ENCODE measurements around the gene L1TD1. TPM values are rescaled to one million over a fixed set of nuclear protein-coding genes. Genes with fewer than 3 reads are reported as not detected.

The L1TD1 gene
- total RNA-seq, 1 donor from 2014 or later = 5.5 TPM

DNA sequence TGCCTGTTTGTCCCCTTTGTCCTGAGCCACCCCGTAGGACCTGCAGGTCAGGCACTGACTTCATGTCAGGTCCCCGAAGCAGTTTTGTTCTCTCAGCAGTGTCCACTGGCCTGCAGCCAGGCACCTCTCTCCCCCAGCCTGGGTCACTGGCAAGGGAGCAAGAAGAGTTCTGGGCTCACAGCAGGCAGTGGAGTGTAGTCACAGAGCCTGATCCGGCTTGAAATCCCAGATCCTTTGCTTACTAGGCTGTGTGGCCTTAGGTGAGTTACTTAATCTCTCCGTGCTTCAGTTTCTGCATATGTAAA lies 34.2 kb downstream of the L1TD1 start:
- TF ChIP-seq, protein P1, sequence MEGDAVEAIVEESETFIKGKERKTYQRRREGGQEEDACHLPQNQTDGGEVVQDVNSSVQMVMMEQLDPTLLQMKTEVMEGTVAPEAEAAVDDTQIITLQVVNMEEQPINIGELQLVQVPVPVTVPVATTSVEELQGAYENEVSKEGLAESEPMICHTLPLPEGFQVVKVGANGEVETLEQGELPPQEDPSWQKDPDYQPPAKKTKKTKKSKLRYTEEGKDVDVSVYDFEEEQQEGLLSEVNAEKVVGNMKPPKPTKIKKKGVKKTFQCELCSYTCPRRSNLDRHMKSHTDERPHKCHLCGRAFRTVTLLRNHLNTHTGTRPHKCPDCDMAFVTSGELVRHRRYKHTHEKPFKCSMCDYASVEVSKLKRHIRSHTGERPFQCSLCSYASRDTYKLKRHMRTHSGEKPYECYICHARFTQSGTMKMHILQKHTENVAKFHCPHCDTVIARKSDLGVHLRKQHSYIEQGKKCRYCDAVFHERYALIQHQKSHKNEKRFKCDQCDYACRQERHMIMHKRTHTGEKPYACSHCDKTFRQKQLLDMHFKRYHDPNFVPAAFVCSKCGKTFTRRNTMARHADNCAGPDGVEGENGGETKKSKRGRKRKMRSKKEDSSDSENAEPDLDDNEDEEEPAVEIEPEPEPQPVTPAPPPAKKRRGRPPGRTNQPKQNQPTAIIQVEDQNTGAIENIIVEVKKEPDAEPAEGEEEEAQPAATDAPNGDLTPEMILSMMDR (IDR thresholded peaks at IDR 0.05; ENCODE audit: unreplicated experiment) = no peak
- peak overlapping the region; percentile 61 for H3K27ac Mint-ChIP-seq
- no peak overlapping the region for H3K4me3 Mint-ChIP-seq
- no peaks in the 10 kb centered on the region for H3K27me3 Mint-ChIP-seq (ENCODE audit: low read depth)
- DNase-seq (ENCODE audit: low spot score in 2 of 2, unreplicated experiment in 2 of 2) = no peak
- H3K9me3 Mint-ChIP-seq = no peaks in the 10 kb centered on the region
- H3K4me1 Mint-ChIP-seq = peaks cover 27% of the 10 kb centered on the region
- H3K36me3 Mint-ChIP-seq = peaks cover 5% of the 10 kb centered on the region

DNA sequence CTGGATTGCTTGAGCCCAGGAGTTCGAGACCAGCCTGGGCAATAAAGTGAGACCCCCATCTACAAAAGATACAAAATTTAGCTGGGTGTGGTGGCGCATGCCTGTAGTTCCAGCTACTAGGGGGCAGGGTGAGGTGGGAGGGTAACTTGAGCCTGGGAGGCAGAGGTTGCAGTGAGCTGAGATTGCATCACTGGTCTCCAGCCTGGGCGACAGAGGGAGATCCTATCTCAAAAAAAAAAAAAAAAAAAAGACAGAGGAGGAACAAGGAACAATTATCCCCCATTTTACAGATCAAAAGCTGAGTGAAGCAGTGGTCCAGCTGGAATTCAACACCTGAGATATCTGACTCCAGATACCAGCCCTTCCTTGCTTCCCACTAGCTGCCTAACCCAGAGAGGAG lies 34.8 kb downstream of the L1TD1 start:
- no peak overlapping the region for H3K4me3 Mint-ChIP-seq
- TF ChIP-seq, protein P1 (IDR thresholded peaks at IDR 0.05; ENCODE audit: unreplicated experiment) = no peak
- no peak overlapping the region for H3K27ac Mint-ChIP-seq
- H3K9me3 Mint-ChIP-seq = no peaks in the 10 kb centered on the region
- DNase-seq (ENCODE audit: low spot score in 2 of 2, unreplicated experiment in 2 of 2) = no peak
- H3K4me1 Mint-ChIP-seq = peaks cover 34% of the 10 kb centered on the region
- peaks cover 5% of the 10 kb centered on the region for H3K36me3 Mint-ChIP-seq
- H3K27me3 Mint-ChIP-seq (ENCODE audit: low read depth) = no peaks in the 10 kb centered on the region

DNA sequence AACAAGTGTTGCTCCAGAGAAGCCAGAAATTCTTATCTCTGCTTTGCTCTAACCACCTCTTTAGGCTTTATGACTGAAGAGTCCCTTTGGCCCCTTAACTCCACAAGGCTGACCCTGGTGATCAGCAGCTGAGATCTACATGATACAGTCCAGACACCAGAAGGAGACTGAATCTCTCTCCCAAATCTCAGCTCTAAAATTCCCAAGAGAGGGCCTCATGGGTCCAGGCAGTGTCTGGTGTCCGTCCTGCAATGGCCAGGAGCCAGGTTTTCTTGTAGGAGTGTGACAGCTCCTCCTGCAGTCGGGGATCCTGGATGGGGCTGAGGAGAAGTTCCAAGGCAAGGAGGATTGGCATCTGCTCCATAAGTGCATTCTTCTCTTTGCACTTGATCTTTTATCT lies 35.3 kb downstream of the L1TD1 start:
- H3K9me3 Mint-ChIP-seq = no peaks in the 10 kb centered on the region
- no peak for DNase-seq (ENCODE audit: low spot score in 2 of 2, unreplicated experiment in 2 of 2)
- TF ChIP-seq, protein P1 (IDR thresholded peaks at IDR 0.05; ENCODE audit: unreplicated experiment) = no peak
- H3K27ac Mint-ChIP-seq = peak overlapping the region; percentile 39
- no peak overlapping the region for H3K4me3 Mint-ChIP-seq
- H3K4me1 Mint-ChIP-seq = peaks cover 34% of the 10 kb centered on the region
- peaks cover 5% of the 10 kb centered on the region for H3K36me3 Mint-ChIP-seq
- H3K27me3 Mint-ChIP-seq (ENCODE audit: low read depth) = no peaks in the 10 kb centered on the region

DNA sequence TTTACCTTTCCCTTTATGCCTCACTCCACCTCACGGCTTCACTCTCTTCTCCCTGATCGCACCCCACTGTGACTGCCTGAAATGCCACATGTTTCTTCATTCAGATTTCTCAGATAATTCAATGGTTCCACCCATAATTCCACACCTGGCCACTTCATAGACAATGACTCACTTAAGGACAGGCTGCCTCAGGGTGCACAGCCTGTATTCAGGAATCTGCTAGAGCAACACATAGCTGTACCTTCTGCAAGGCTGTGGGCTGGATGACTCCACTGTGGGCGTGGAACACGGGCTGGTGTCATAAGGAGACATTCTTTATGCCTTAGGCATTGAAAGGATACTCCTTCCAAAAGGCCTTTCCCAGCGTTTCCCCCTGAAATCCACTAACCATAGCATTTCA lies 36.1 kb downstream of the L1TD1 start:
- DNase-seq (ENCODE audit: low spot score in 2 of 2, unreplicated experiment in 2 of 2) = no peak
- Mint-ChIP-seq H3K9me3 (no peaks in the 10 kb centered on the region), H3K36me3 (peaks cover 5% of the 10 kb centered on the region), H3K4me3 (no peak overlapping the region), H3K27me3 (ENCODE audit: low read depth) (no peaks in the 10 kb centered on the region), H3K27ac (no peak overlapping the region), H3K4me1 (peaks cover 34% of the 10 kb centered on the region)
- TF ChIP-seq, protein P1 (IDR thresholded peaks at IDR 0.05; ENCODE audit: unreplicated experiment) = no peak

DNA sequence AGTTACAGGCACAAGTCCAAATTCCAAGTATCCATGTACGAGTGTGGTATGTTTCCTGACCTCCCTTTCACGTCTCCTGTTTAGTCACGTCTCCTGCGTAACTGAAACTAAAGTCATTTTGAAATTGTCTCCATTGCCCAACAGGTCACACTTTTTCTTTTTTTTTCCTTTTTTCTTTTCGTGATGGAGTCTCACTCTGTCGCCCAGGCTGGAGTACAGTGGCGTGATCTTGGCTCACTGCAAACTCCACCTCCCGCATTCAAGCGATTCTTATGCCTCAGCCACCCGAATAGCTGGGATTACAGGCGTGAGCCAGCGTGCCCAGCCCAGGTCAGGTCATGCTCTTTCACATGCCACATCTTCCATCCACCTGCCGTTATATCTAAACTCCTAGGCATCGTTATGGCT lies 38.2 kb downstream of the L1TD1 start:
- TF ChIP-seq, protein P1 (IDR thresholded peaks at IDR 0.05; ENCODE audit: unreplicated experiment) = no peak
- DNase-seq (ENCODE audit: low spot score in 2 of 2, unreplicated experiment in 2 of 2) = no peak
- H3K27ac Mint-ChIP-seq = no peak overlapping the region
- no peaks in the 10 kb centered on the region for H3K27me3 Mint-ChIP-seq (ENCODE audit: low read depth)
- peaks cover 7% of the 10 kb centered on the region for H3K36me3 Mint-ChIP-seq
- no peak overlapping the region for H3K4me3 Mint-ChIP-seq
- H3K4me1 Mint-ChIP-seq = peaks cover 43% of the 10 kb centered on the region
- H3K9me3 Mint-ChIP-seq = no peaks in the 10 kb centered on the region

DNA sequence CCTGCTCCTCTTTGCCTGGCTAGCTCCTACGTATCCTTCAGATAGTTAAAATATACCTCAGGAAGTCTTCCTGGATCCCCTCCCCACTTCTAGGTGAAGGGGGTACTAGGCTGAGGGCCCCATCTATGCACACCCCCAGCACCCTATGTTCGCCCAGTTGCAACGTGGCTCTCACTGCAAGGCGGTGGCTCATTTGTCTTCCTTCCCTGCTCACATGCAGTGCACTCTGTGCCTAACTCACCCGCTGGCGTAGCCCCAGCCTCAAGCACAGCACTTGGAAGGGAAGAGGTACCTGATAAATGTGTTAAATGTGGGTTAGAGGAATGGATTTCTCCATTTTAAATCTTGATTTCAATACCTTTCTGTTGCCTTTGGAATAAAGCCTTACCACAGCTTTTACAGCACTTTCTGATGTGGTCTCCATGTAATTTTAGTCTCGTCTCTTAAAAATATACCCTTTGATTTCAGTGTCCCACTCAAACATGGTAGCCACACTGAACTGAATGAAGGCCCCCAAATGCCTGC lies 39.3 kb downstream of the L1TD1 start:
- peaks cover 45% of the 10 kb centered on the region for H3K4me1 Mint-ChIP-seq
- no peak for DNase-seq (ENCODE audit: low spot score in 2 of 2, unreplicated experiment in 2 of 2)
- no peaks in the 10 kb centered on the region for H3K9me3 Mint-ChIP-seq
- H3K36me3 Mint-ChIP-seq = peaks cover 11% of the 10 kb centered on the region
- no peak overlapping the region for H3K4me3 Mint-ChIP-seq
- TF ChIP-seq, protein P1 (IDR thresholded peaks at IDR 0.05; ENCODE audit: unreplicated experiment) = no peak
- H3K27me3 Mint-ChIP-seq (ENCODE audit: low read depth) = no peaks in the 10 kb centered on the region
- H3K27ac Mint-ChIP-seq = no peak overlapping the region

All from mesothelial cell of epicardium (in vitro differentiated cells).